SK-N-SH (cell line): ENCODE measurements around the gene PHLDB2. TPM values are rescaled to one million over a fixed set of nuclear protein-coding genes. Genes with fewer than 3 reads are reported as not detected.

Source experiments
- CTCF ChIA-PET: fragments of 300-600, 350-600 bp; formaldehyde crosslinking; extraction: SDS; loops from one replicate; lab custom pipeline; 2021; lab: Yijun Ruan, JAX
- POLR2A ChIA-PET: fragments of 350-600 bp; sonication (Branson Sonifier 250); formaldehyde crosslinking; extraction: SDS; loops from one replicate; lab custom pipeline; 2020; ENCODE audit warnings: antibody characterized with exemption, inconsistent platforms; lab: Yijun Ruan, JAX
- DNase-seq: peaks from one replicate; pipeline ENCODE4 v3.0.0; 2012
- H2AFZ ChIP-seq: fragments of 200-600 bp; sonication (generic); 2 replicates; pipeline ENCODE4 v1.8.1; 2016; ENCODE audit warnings: antibody characterized with exemption, mild to moderate bottlenecking, low read depth
- H3F3A ChIP-seq: fragments of 200-600 bp; sonication (generic); replicated peaks from 2 replicates; pipeline ENCODE3; 2016; ENCODE audit warnings: antibody characterized with exemption, mild to moderate bottlenecking; ENCODE audit not compliant: insufficient read depth
- H3K27ac ChIP-seq, 2 experiments: fragments of 200-500 bp in 1 of 2; fragments of 200-600 bp in 1 of 2; sonication (Bioruptor generic) in 1 of 2; sonication (generic), shearing (Covaris generic) in 1 of 2; 2 replicates each; pipeline versions ENCODE4 v1.5.1 to v1.6.1; 2014 to 2016; ENCODE audit warnings: low read depth in 2 of 2, inconsistent platforms in 1 of 2, low read length in 1 of 2, mild to moderate bottlenecking in 1 of 2, mixed read lengths in 1 of 2
- H3K27me3 ChIP-seq: fragments of 200-600 bp; sonication (generic), shearing (Covaris generic); 2 replicates; pipeline ENCODE4 v1.6.1; 2016; ENCODE audit warnings: mixed run types; ENCODE audit not compliant: insufficient read depth
- H3K36me3 ChIP-seq, 2 experiments: fragments of 200-500 bp in 1 of 2; fragments of 200-600 bp in 1 of 2; sonication (Bioruptor generic) in 1 of 2; sonication (generic) in 1 of 2; replicated peaks in 1 of 2; 2 replicates each; pipeline versions ENCODE3 to v1.5.1; 2014 to 2016; ENCODE audit warnings: low read length in 1 of 2, mild to moderate bottlenecking in 1 of 2; ENCODE audit not compliant: insufficient read depth in 2 of 2, control insufficient read depth in 1 of 2
- H3K4me1 ChIP-seq, 2 experiments: fragments of 200-500 bp in 1 of 2; fragments of 200-600 bp in 1 of 2; sonication (Bioruptor generic) in 1 of 2; sonication (generic), shearing (Covaris generic) in 1 of 2; 2 replicates each; pipeline versions ENCODE4 v1.5.1 to v1.6.1; 2014 to 2016; ENCODE audit warnings: low read depth in 1 of 2, low read length in 1 of 2, mixed run types in 1 of 2; ENCODE audit not compliant: insufficient read depth in 2 of 2, control insufficient read depth in 1 of 2
- H3K4me2 ChIP-seq: fragments of 200-600 bp; sonication (generic), shearing (Covaris generic); 2 replicates; pipeline ENCODE4 v1.6.1; 2017; ENCODE audit warnings: mixed run types
- H3K4me3 ChIP-seq, 2 experiments: fragments of 200-500 bp in 1 of 2; fragments of 200-600 bp in 1 of 2; sonication (Bioruptor generic) in 1 of 2; sonication (generic), shearing (Covaris generic) in 1 of 2; 2 replicates each; pipeline versions ENCODE4 v1.5.1 to v1.8.1; 2014 to 2016; ENCODE audit warnings: low read depth in 2 of 2, inconsistent platforms in 1 of 2, low read length in 1 of 2, mild to moderate bottlenecking in 1 of 2, mixed read lengths in 1 of 2, moderate library complexity in 1 of 2
- H3K79me2 ChIP-seq: fragments of 200-600 bp; sonication (generic); 2 replicates; pipeline ENCODE4 v1.8.1; 2017; ENCODE audit warnings: mild to moderate bottlenecking; ENCODE audit not compliant: insufficient read depth
- H3K9ac ChIP-seq: fragments of 200-600 bp; sonication (generic); 2 replicates; pipeline ENCODE4 v1.6.1; 2017; ENCODE audit warnings: mixed run types
- H3K9me2 ChIP-seq: fragments of 200-600 bp; sonication (generic); 2 replicates; pipeline ENCODE4 v1.6.1; 2017; ENCODE audit warnings: mixed run types
- H3K9me3 ChIP-seq: fragments of 200-600 bp; sonication (generic); 2 replicates; pipeline ENCODE4 v1.6.1; 2017; ENCODE audit warnings: mixed run types, mild to moderate bottlenecking, moderate library complexity
- H4K20me1 ChIP-seq: fragments of 200-600 bp; sonication (generic); 2 replicates; pipeline ENCODE4 v1.6.1; 2017; ENCODE audit warnings: mild to moderate bottlenecking, mixed run types; ENCODE audit not compliant: insufficient read depth
- ELF1 ChIP-seq: IDR thresholded peaks from 2 replicates; pipeline ENCODE4 v1.4.0; 2012
- EP300 ChIP-seq, 2 experiments: IDR thresholded peaks; 2 replicates each; pipeline versions ENCODE4 v1.4.0 to v1.6.1; 2012; ENCODE audit warnings: borderline replicate concordance in 1 of 2, low read depth in 1 of 2, low read length in 1 of 2
- FOXM1 ChIP-seq: IDR thresholded peaks from 2 replicates; pipeline ENCODE4 v1.4.0; 2012; ENCODE audit warnings: low read depth, mild to moderate bottlenecking
- GABPA ChIP-seq: IDR thresholded peaks from 2 replicates; pipeline ENCODE4 v1.4.0; 2012; ENCODE audit warnings: low read depth, mild to moderate bottlenecking
- JUND ChIP-seq: IDR thresholded peaks from 2 replicates; pipeline ENCODE4 v1.4.0; 2012
- MAX ChIP-seq: IDR thresholded peaks from 2 replicates; pipeline ENCODE4 v1.4.0; 2012; ENCODE audit warnings: low read depth
- MXI1 ChIP-seq: IDR thresholded peaks from 2 replicates; pipeline ENCODE4 v1.6.1; 2012; ENCODE audit warnings: mild to moderate bottlenecking, low read depth, low read length, improper control_type of control experiment
- NFIC ChIP-seq: IDR thresholded peaks from 2 replicates; pipeline ENCODE4 v1.4.0; 2012; ENCODE audit warnings: borderline replicate concordance
- NRF1 ChIP-seq: IDR thresholded peaks from 2 replicates; pipeline ENCODE4 v1.6.1; 2012; ENCODE audit warnings: low read depth, mild to moderate bottlenecking, low read length
- PBX3 ChIP-seq: IDR thresholded peaks from 2 replicates; pipeline ENCODE4; 2012
- RAD21 ChIP-seq: IDR thresholded peaks from 2 replicates; pipeline ENCODE4 v1.6.1; 2012; ENCODE audit warnings: mild to moderate bottlenecking, low read length
- RFX5 ChIP-seq: IDR thresholded peaks from 2 replicates; pipeline ENCODE4 v1.6.1; 2012; ENCODE audit warnings: mild to moderate bottlenecking, improper control_type of control experiment, low read length
- SIN3A ChIP-seq: IDR thresholded peaks from 2 replicates; pipeline ENCODE4 v1.6.1; 2012; ENCODE audit warnings: low read depth, mild to moderate bottlenecking, low read length, moderate library complexity, borderline replicate concordance
- SMC3 ChIP-seq: IDR thresholded peaks from 2 replicates; pipeline ENCODE4 v1.6.1; 2012; ENCODE audit warnings: low read depth, low read length, improper control_type of control experiment
- TAF1 ChIP-seq: IDR thresholded peaks from 2 replicates; pipeline ENCODE4 v1.6.1; 2012; ENCODE audit warnings: low read depth, mild to moderate bottlenecking, low read length, moderate library complexity, borderline replicate concordance
- TCF12 ChIP-seq: IDR thresholded peaks from 2 replicates; pipeline ENCODE4 v1.4.0; 2012
- TEAD4 ChIP-seq: IDR thresholded peaks from 2 replicates; pipeline ENCODE4 v1.4.0; 2012; ENCODE audit warnings: mild to moderate bottlenecking, borderline replicate concordance; ENCODE audit not compliant: insufficient read depth
- USF1 ChIP-seq: IDR thresholded peaks from 2 replicates; pipeline ENCODE4 v1.4.0; 2012; ENCODE audit warnings: low read depth, borderline replicate concordance
- YY1 ChIP-seq: IDR thresholded peaks from 2 replicates; pipeline ENCODE4 v1.4.0; 2012; ENCODE audit warnings: low read depth, mild to moderate bottlenecking
- WGBS: methylation state at CpG from one replicate; pipeline ENCODE4 v1.1.6; 2017; ENCODE audit warnings: low lambda C conversion rate; 5-methylcytosine and 5-hydroxymethylcytosine counted together
- polyA plus RNA-seq, 3 experiments: library from polyadenylated mRNA; depleted of rRNA; stranded (reverse); fragments of >200 nt; gene quantifications; 2 replicates each; pipeline ENCODE4 v1.2.3, GENCODE V29; 2012

Gene PHLDB2
- polyA plus RNA-seq, 1 of the 3 experiments (the other 2 are of a cell fraction) = 18.0 TPM

GRCh38 chr3:111884411-111885018 lies 25.4 kb downstream of the PHLDB2 start:
- no peaks in the 10 kb centered on the region for H3K4me1 ChIP-seq
- no peak overlapping the region for H3K4me3 ChIP-seq
- ChIA-PET CTCF (interaction anchor here (0.9 to 1.5 kb wide), 5 partner anchors 26 to 166 kb away, joined by 3 read pairs; partner anchors contain the start of gene PHLDB2), POLR2A (no interaction called here)
- no peaks in the 10 kb centered on the region for H3K9me3 ChIP-seq
- peaks cover 3% of the 10 kb centered on the region; the same call in 1 of the 2 replicates for H4K20me1 ChIP-seq
- H2AFZ ChIP-seq = no peak overlapping the region
- no peak overlapping the region for H3K9ac ChIP-seq
- no peaks in the 10 kb centered on the region for H3K9me2 ChIP-seq
- H3K4me2 ChIP-seq = no peak overlapping the region
- no peak overlapping the region for H3K27ac ChIP-seq
- peaks cover 20 to 70% of the 10 kb centered on the region in 2 experiments for H3K36me3 ChIP-seq
- peaks cover 100% of the 10 kb centered on the region for H3K79me2 ChIP-seq
- no peak for DNase-seq
- WGBS = 97% methylated on average over 9 of the region's 11 CpGs
- H3F3A ChIP-seq = no peaks in the 10 kb centered on the region
- TF ChIP-seq EP300 (IDR thresholded peaks at IDR 0.05; ENCODE audit: borderline replicate concordance in 1 of 2, low read depth in 1 of 2, low read length in 1 of 2) = no peak
- no peak for TF ChIP-seq PBX3
- TF ChIP-seq YY1 = no peak
- no peak for TF ChIP-seq NFIC
- no peak for TF ChIP-seq TCF12
- no peak for TF ChIP-seq GABPA
- no peak for TF ChIP-seq RAD21
- TF ChIP-seq RFX5 = no peak
- TF ChIP-seq NRF1 = no peak
- no peak for TF ChIP-seq ELF1
- no peak for TF ChIP-seq FOXM1
- TF ChIP-seq USF1 = no peak
- TF ChIP-seq MXI1 = no peak
- no peak for TF ChIP-seq TEAD4
- no peak for TF ChIP-seq JUND
- no peak for TF ChIP-seq SIN3A
- TF ChIP-seq MAX = no peak
- TF ChIP-seq SMC3 = no peak
- no peak for TF ChIP-seq TAF1
- no peaks in the 10 kb centered on the region for H3K27me3 ChIP-seq

- CTCF ChIA-PET = interaction anchor here (1.2 to 1.3 kb wide), 2 partner anchors 81 to 170 kb away, joined by 3 to 4 read pairs; no protein-coding TSS in a partner anchor
- TF ChIP-seq SIN3A (no peak), JUND (no peak)
- POLR2A ChIA-PET = no interaction called here
- Histone ChIP-seq H3K4me2 (no peak overlapping the region), H3K36me3 (peaks cover 20 to 68% of the 10 kb centered on the region in 2 experiments), H3K27me3 (no peaks in the 10 kb centered on the region), H3K9ac (no peak overlapping the region), H3K9me2 (no peaks in the 10 kb centered on the region), H3K4me3 (no peak overlapping the region), H4K20me1 (peaks cover 8% of the 10 kb centered on the region), H3K27ac (no peak overlapping the region), H2AFZ (no peak overlapping the region), H3F3A (peaks cover 3% of the 10 kb centered on the region), H3K4me1 (no peaks in the 10 kb centered on the region), H3K79me2 (peaks cover 100% of the 10 kb centered on the region), H3K9me3 (no peaks in the 10 kb centered on the region)
- no peak for DNase-seq
- 94% methylated on average over 2 of the region's 2 CpGs for WGBS
These were observed 26.5 kb downstream of the PHLDB2 start for GRCh38 chr3:111885578-111885977.
